ENCODE results near the gene STRA8.

DNA sequence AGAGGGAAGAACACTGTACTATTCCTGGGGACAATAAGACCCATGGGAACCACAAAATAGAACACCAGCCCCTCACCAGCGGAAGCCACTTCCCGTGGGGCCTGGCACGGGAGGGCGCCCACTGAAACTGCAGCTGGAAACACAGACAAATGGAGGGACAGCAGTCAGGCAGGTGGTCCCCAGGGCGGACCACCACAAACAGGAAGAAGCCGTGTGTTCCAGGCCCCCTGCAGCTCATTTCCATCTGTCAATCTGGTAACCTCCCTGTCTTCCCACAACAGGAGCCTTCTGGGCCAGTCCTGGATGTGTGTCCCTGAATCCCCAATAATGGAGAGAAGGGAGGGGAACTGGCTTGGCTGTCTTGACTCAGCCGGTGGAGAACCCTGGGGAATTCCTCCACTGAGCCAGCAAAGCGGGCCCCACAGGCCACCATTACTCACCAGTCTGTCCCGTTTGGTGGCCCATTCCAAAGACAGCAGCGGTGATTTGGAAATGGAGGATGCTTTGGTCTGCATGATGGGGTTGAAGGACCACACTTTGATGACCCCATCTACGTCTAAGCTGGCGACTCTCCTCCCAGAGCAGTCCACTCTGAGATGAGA is 39.0 kb upstream of the STRA8 start:
- TF ChIP-seq, protein P1, sequence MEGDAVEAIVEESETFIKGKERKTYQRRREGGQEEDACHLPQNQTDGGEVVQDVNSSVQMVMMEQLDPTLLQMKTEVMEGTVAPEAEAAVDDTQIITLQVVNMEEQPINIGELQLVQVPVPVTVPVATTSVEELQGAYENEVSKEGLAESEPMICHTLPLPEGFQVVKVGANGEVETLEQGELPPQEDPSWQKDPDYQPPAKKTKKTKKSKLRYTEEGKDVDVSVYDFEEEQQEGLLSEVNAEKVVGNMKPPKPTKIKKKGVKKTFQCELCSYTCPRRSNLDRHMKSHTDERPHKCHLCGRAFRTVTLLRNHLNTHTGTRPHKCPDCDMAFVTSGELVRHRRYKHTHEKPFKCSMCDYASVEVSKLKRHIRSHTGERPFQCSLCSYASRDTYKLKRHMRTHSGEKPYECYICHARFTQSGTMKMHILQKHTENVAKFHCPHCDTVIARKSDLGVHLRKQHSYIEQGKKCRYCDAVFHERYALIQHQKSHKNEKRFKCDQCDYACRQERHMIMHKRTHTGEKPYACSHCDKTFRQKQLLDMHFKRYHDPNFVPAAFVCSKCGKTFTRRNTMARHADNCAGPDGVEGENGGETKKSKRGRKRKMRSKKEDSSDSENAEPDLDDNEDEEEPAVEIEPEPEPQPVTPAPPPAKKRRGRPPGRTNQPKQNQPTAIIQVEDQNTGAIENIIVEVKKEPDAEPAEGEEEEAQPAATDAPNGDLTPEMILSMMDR (IDR thresholded peaks at IDR 0.05): no peak
- TF ChIP-seq TCF7L2 (IDR thresholded peaks at IDR 0.05; ENCODE audit: low read depth, low read length) (no peak), POLR2AphosphoS5 (IDR thresholded peaks at IDR 0.05; ENCODE audit: low read depth, low read length) (no peak)
- TF ChIP-seq, protein P2, sequence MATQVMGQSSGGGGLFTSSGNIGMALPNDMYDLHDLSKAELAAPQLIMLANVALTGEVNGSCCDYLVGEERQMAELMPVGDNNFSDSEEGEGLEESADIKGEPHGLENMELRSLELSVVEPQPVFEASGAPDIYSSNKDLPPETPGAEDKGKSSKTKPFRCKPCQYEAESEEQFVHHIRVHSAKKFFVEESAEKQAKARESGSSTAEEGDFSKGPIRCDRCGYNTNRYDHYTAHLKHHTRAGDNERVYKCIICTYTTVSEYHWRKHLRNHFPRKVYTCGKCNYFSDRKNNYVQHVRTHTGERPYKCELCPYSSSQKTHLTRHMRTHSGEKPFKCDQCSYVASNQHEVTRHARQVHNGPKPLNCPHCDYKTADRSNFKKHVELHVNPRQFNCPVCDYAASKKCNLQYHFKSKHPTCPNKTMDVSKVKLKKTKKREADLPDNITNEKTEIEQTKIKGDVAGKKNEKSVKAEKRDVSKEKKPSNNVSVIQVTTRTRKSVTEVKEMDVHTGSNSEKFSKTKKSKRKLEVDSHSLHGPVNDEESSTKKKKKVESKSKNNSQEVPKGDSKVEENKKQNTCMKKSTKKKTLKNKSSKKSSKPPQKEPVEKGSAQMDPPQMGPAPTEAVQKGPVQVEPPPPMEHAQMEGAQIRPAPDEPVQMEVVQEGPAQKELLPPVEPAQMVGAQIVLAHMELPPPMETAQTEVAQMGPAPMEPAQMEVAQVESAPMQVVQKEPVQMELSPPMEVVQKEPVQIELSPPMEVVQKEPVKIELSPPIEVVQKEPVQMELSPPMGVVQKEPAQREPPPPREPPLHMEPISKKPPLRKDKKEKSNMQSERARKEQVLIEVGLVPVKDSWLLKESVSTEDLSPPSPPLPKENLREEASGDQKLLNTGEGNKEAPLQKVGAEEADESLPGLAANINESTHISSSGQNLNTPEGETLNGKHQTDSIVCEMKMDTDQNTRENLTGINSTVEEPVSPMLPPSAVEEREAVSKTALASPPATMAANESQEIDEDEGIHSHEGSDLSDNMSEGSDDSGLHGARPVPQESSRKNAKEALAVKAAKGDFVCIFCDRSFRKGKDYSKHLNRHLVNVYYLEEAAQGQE (IDR thresholded peaks at IDR 0.05; ENCODE audit: insufficient read depth in 1 of 2, low read depth in 2 of 2, low read length in 1 of 2): no peak
